PFSK-1 (cell line): ENCODE data around the gene SON.

Source experiments
- FOXP2 ChIP-seq: optimal IDR thresholded peaks from 2 replicates; pipeline ENCODE3; 2011; ENCODE audit warnings: borderline replicate concordance, control low read depth, inconsistent platforms; ENCODE audit not compliant: insufficient read depth; ENCODE audit errors: extremely low read length, extremely low read depth
- POLR2AphosphoS5 ChIP-seq: IDR thresholded peaks from 2 replicates; pipeline ENCODE4 v1.6.1; 2012; ENCODE audit warnings: low read depth, mild to moderate bottlenecking, control low read depth, low read length, moderate library complexity
- REST ChIP-seq, 2 experiments: IDR thresholded peaks; 2 replicates each; pipeline versions ENCODE4 v1.6.1 to v1.8.0; 2011 to 2012; ENCODE audit warnings: low read depth in 2 of 2, low read length in 2 of 2, control low read depth in 1 of 2, inconsistent platforms in 1 of 2, mild to moderate bottlenecking in 1 of 2, moderate library complexity in 1 of 2; ENCODE audit not compliant: insufficient read depth in 1 of 2
- SIN3A ChIP-seq: IDR thresholded peaks from 2 replicates; pipeline ENCODE4 v1.6.1; 2012; ENCODE audit warnings: mild to moderate bottlenecking, low read length, moderate library complexity, borderline replicate concordance; ENCODE audit not compliant: insufficient read depth
- TAF1 ChIP-seq: IDR thresholded peaks from 2 replicates; pipeline ENCODE4 v1.6.1; 2012; ENCODE audit warnings: low read length, control low read depth, borderline replicate concordance; ENCODE audit not compliant: insufficient read depth

- TF ChIP-seq SIN3A (no peak), TAF1 (no peak), REST (IDR thresholded peaks at IDR 0.05; ENCODE audit: insufficient read depth in 1 of 2, low read depth in 2 of 2, low read length in 2 of 2) (no peak), POLR2AphosphoS5 (no peak), FOXP2 (no peak)
These were observed 12.1 kb downstream of the SON start for GRCh38 chr21:33554982-33555344.
